GM19239 (cell line): ENCODE results near the gene ADAMTS2.

Experiments
- DNase-seq: peaks from one replicate; pipeline ENCODE4 v3.0.0; 2011; ENCODE audit warnings: low spot score; ENCODE audit not compliant: insufficient read length
- FAIRE-seq: peaks from 2 replicates; lab custom pipeline; 2011; peaks lifted over from hg19 to GRCh38; lab: Jason Lieb, UNC

Gene ADAMTS2

DNA sequence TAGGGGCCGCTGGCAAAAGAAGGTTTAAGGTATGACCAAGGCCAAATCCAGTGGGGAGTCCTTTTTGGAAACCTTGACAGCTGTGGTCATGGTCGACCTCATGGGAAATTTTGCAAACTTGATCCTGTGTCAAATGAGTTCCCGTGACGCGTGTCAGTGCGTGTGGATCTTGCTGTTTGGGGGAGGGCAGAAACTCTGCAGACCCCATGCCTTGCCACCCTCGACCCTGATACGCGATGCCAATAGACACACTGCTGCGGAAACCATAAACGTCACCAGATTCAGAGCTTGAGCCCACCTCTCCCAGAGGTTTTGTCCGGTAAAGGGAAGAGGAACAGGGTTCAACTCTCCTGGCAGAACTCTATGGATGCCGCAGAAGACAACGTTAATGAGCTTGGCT lies 104.7 kb downstream of the ADAMTS2 start:
- no peak for DNase-seq
- no peak for FAIRE-seq

- FAIRE-seq: no peak
- no peak for DNase-seq
Observed at GRCh38 chr5:179239256-179240135, 105.8 kb downstream of the ADAMTS2 start.

- FAIRE-seq: no peak
- no peak for DNase-seq
Observed at GRCh38 chr5:179238628-179238970, 106.7 kb downstream of the ADAMTS2 start.

GRCh38 chr5:179237770-179238627 lies 107.3 kb downstream of the ADAMTS2 start:
- DNase-seq: no peak

DNA sequence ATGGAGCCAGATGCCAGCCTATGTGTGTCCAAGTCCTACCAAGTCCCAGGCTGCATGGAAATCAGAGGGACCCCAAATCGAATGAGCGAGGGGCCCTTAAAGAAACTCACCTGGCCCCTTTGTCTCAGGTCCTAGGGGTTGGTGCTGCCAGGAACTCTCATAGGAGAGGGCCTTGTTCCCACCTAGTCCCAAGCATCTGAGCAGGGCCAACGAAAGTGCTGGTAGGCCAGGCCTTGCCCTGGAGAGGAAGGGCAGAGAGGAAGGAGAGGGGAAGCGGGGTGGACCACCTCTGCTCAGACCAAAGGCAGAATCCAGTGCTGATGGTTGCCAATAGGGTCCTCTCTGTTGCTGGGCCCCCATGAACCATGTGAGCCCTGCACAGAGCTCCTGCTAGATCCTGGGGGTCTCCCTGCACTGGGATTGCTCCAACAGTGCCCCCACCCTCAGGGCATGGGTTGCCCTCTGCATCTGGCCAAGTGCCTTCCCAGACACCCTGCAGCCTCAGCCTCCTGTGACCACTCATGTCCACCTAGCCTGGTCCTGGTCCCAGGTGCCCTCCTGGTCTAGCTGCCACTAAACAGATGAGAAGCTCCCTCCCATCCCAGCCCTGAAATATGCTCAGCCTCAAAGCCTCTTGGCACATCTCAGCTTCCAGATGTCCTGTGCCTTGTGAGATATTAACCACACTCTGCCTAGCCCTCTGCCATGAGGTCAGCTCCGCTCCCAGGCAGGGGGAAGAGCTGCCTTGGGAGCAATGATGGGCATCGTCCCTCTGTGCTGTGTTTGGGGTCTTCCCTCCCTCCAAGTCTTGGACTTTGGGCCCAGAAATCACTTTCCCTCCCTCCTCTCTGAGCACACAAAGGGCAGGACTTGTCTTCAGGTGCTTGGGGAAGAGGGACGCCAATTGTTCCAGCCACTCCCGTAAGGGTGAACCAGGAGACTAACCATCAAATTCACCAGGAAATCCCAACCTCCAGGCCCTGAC lies 109.6 kb downstream of the ADAMTS2 start:
- DNase-seq (no peak), FAIRE-seq (no peak)

More at GRCh38 chr5:179237770-179238627, 107.3 kb downstream of the ADAMTS2 start:
- FAIRE-seq: no peak

DNA sequence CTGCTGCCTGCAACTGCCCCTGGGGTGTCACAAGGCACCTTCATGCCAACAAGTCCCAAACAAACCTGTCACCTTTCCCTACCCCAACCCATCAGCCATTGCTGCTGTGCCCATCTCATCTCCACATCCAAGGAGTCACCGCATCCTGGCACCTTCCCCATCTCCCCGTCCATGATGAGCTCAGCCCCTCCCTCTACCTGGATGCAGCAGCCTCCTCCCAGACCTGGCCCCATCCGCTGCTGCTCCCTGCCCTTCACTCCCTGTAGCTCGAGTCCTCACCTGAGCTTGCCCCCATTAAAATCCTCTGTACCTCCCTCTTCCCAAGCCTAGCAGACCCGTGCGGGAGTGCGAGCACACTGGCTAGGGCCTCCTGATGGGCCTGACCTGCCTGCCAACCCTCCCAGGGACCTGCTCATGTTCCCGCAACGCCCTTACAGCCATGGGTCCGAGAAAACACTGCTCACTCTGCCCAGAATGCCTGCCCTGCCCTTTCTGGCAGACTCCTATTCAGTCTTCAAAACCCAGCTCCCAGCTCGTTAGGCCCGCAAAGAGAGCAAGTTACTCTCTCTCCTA lies 110.6 kb downstream of the ADAMTS2 start:
- DNase-seq: no peak
- FAIRE-seq: no peak

DNA sequence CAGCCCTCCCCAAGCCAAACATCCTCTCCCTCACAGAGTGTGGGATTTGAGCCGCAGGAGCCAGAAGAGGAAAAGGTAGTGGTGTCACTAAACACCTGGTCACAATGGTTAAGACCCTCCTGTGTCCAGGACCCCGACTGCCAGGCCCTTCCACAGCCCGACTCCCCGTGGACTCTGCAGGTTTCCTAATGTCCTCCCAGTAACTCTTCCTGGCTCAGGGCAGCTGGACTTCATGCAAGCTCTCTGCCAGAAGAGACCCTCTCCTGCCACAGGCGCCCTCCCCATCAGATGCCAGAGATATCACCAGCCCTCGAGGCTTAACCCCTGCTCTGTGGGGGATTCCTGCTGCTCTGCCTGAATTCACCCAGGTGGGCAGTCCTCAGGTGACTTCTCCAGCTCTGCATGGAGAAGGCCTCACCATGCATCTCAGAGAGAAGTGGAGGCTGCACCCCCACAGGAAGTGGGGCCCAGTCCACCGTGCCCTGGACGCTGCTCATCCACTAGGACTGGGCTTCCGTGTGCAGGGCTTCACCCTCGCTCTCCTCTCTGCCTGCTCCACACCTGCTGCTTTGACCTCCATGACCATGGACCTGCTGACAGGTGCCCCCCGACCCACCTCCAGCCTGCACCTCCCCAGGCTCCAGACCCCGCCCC lies 111.2 kb downstream of the ADAMTS2 start:
- FAIRE-seq (no peak), DNase-seq (no peak)

GRCh38 chr5:179232091-179232735 lies 113.0 kb downstream of the ADAMTS2 start:
- DNase-seq (no peak), FAIRE-seq (no peak)

DNA sequence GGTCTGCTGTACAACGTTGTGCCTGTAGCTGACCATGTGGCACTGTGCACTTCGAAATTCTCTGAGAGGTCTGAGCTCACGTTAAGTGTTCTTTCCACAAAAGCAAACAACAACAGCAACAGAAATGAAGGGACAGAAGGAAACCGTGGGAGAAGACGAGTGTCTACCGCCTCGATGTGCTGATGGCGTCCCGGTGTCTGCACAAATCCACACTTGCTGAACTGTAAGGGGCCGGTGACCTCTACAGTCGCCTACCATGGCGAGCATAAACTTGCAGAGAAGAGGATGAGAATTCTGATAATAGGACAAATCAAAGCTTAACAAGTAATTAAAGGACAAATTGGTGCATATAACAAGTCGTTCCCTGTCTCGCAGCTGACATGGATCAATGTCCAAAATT lies 114.0 kb downstream of the ADAMTS2 start:
- FAIRE-seq: no peak
- DNase-seq: no peak

- FAIRE-seq (no peak), DNase-seq (no peak)
Observed at GRCh38 chr5:179230061-179230461, 115.2 kb downstream of the ADAMTS2 start.

GRCh38 chr5:179229331-179229831 lies 115.9 kb downstream of the ADAMTS2 start:
- no peak for DNase-seq

DNA sequence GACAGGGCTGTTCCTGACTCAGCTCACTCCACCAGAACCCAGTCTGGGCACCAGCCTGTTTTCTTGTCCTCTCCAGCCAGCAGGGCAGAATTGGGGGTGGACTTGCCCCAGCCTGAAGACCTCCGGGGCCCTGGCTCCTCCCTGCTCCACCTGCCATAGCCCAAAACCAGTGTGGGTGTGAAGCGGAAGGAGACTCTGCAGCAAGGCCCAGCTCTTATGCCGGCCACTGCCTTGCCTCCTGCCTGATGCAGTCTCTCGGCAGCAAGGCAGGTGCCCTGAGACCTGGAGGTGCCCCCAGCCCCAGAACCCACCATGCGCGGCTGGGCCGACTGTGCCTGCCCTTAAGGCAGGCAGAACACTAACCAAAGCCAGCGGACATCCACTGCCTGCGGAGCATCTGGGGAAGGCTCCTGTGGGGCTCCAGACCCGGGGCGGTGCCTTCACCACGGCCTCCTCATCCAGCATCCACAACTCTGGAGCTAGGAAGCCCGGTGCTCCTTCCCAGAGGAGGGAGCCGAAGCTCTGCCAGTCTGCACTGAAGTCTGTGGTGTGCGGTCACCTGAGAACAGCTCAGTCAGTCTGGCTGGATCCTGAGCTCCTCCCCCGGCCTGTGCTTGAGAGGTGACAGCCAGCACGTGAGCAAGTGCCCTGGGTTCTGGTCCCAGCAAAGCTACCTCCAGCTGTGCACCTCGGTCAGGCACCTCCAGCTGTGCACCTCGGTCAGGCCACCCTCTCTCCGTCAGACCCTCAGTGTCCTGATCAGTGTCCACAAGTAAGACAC lies 116.7 kb downstream of the ADAMTS2 start:
- no peak for DNase-seq
- no peak for FAIRE-seq

More at GRCh38 chr5:179229331-179229831, 115.9 kb downstream of the ADAMTS2 start:
- no peak for FAIRE-seq

GRCh38 chr5:179227580-179228311 lies 117.5 kb downstream of the ADAMTS2 start:
- DNase-seq: no peak
- no peak for FAIRE-seq

- FAIRE-seq: no peak
- DNase-seq: no peak
Observed at GRCh38 chr5:179227229-179227579, 118.1 kb downstream of the ADAMTS2 start.

- DNase-seq: no peak
Observed at GRCh38 chr5:179226696-179227095, 118.6 kb downstream of the ADAMTS2 start.

GRCh38 chr5:179225387-179225786 lies 119.9 kb downstream of the ADAMTS2 start:
- FAIRE-seq: no peak

More at GRCh38 chr5:179226696-179227095, 118.6 kb downstream of the ADAMTS2 start:
- FAIRE-seq: no peak

DNA sequence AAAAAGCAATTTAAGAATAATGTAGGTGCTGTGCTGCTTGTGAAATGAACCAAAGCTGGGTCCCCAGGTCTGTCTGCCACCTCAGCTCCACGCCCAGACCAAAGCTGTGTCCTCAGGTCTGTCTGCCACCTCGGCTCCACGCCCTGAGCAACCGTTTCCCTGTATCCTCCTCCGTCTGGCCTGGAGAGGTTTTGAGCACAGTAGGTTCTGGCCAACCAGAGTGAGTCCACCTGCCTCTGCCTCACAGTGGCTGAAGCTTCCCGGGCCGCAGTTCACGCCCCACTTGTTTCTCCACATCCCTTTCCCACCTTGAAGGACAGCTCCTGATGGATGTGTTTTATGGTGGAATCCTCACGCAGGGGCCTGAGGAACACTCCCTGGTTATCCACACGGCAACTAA lies 120.5 kb downstream of the ADAMTS2 start:
- no peak for FAIRE-seq
- DNase-seq: no peak

More at GRCh38 chr5:179225387-179225786, 119.9 kb downstream of the ADAMTS2 start:
- no peak for DNase-seq
